SKM-1 (cell line): ENCODE results near the gene CYP2A6.
A peak's percentile ranks its signal among the peaks of the same experiment; 100 is the strongest.

ENCODE experiments used
- DNase-seq: peaks from one replicate; lab custom pipeline; 2025; ENCODE audit not compliant: unreplicated experiment; lab: John Stamatoyannopoulos, UW

Gene CYP2A6

GRCh38 chr19:40803857-40804782 is 46.1 kb downstream of the CYP2A6 start:
- peak; percentile 9 for DNase-seq

DNA sequence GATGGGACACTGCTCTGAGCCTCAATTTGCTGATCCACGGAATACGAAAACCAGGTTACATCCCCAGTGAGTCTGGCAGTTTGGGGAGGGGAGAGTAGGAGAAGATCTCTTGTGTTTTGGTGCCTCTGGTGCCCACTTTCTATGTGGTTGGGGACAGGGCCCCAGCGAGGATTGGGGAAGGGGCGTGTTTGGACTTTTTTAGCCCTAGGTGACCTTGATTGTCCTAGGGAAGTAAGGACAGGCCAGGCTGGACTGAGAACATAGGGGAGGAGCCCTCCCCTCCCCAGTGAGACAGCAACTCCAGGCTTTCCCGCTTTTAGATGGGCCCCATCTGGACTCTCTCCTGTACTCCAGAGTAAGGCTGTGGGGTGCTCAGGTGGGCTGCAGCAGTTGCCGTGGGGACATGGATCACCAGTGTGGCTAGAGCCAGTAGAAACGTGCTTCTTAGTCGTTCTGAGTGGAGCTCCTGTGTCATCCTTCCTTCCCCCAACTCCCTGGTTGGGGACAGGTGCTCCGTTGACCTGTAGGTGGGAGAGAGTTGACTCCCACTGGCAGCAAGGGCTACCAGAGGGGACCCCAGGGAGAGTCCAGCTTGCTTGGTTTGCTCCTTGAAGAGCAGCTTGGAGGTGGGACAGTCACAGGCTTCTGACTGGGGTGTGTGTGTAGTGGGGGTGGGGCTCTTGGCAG is 46.9 kb downstream of the CYP2A6 start:
- no peak for DNase-seq

GRCh38 chr19:40802300-40803169 is 47.7 kb downstream of the CYP2A6 start:
- DNase-seq: peak; percentile 14

DNA sequence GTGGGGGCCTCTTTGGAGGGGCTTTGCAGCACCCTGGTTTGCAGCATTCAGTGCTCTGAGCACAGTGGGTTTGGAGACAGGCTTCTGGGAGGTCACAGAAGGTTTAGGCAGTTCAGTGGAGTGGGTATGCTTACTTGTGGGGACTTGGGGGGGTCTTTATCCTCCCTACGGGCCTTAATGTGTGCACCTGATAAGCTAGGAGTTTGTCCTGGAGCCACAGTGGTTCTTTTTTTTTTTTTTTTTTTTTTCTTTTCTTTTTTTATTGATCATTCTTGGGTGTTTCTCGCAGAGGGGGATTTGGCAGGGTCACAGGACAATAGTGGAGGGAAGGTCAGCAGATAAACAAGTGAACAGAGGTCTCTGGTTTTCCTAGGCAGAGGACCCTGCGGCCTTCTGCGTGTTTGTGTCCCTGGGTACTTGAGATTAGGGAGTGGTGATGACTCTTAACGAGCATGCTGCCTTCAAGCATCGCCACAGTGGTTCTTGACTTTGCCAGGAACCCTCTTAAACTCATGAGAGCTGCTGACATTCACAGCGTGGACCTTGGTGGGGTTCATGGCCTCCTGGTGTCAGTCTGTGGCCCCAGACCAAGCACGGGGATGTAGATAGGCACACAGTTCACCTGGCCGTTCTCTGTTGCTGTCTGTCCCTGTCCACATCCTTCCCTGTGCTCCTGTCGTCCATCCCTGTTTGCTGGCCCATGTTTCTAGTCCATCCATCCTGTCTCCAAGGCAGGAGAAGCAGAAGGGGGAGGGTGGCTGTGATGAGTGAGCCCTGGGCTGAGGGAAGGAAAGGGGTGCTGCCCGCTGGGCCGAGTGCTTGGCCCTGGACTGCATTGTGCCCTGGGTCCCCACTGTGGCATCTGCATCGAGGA is 48.6 kb downstream of the CYP2A6 start:
- DNase-seq: no peak

DNA sequence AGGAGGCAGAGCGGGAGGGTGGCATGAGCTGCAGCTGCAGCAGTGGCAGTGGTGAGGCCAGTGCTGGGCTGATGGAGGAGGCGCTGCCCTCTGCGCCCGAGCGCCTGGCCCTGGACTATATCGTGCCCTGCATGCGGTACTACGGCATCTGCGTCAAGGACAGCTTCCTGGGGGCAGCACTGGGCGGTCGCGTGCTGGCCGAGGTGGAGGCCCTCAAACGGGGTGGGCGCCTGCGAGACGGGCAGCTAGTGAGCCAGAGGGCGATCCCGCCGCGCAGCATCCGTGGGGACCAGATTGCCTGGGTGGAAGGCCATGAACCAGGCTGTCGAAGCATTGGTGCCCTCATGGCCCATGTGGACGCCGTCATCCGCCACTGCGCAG is 49.3 kb downstream of the CYP2A6 start:
- no peak for DNase-seq

- no peak for DNase-seq
Measured at GRCh38 chr19:40800339-40800996, 49.8 kb downstream of the CYP2A6 start.

GRCh38 chr19:40799558-40800338 is 50.5 kb downstream of the CYP2A6 start:
- no peak for DNase-seq

DNA sequence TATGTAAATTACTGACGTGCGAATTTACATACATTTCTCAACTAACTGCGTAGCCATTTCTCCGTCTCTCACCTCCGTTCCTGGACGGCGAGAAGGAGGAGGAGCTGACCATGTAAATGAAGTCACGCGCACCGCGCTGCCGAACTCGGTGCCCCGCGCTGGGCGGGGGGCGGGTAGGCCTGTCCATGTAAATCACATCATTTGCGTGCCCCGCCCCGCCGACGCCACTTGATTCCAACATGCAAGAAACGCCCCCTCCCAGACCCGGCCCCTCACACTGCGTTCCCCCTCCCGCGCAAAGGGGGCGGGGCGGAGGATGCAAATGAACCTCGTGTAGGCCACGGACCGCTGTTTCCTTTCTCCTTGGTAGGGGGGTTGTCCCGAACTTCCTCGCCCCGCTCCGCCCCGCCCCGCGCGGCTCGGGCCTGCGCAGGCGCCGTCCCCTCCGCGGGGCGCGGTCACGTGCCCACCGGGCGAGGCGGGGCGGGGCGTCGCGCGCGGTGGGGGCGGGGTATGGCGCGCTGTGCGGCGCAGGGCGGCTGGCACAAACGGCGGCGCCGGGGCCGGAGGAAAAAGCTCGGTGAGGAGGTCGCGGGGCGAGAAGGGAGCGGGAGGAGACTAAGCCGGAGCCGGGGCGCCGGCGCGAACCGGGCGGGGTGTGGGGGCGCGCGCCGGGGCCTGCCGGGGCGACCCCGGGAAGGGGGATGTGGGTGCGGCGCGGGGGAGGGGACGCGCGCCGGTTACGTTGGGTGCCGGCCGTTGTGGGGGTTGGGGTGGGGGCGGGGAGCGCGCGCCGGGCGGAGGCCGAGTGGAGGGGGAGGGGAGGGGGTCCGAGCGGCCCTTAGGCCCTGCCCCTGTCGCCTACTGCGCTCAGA is 51.3 kb downstream of the CYP2A6 start, which contains the start of gene EGLN2:
TSS of gene EGLN2 (plus strand) at position 509 of the 875 bp plus-strand sequence. CDS start 1,382 bp downstream, outside the sequence.
- peak; percentile 97 for DNase-seq

DNA sequence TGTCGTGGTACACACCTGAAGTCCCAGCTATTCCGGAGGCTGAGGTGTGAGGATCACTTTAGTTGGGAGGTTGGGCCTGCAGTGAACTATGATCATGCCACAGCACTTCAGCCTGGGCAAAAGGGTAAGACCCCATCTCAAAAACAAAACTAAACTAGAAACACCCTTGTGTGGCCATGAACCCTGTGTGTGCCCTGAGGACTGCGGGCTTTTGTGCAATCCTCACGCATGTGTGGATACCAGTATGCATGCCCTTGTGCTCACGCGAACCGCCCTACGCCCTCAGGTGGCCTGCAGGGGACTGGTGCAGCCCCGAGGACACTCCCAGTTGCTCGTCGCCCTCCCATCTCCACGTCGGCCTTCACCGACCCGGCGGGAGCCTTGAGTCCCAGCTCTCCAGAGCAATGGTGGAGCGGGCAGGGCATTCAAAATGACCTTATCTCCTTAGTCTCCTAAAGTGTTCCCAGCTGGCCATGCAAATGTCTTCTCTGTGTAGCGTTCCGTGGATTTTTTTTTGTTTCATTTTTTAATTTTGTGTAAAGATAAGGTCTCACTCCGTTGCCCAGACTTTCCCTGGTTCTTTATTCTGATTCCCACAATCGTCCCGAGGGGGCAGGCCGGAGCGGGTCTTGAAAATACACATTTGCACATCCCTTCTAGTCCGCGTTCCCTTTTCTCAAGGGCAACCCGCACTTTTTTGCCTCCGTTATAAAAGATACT is 52.1 kb downstream of the CYP2A6 start:
- DNase-seq: peak; percentile 59

DNA sequence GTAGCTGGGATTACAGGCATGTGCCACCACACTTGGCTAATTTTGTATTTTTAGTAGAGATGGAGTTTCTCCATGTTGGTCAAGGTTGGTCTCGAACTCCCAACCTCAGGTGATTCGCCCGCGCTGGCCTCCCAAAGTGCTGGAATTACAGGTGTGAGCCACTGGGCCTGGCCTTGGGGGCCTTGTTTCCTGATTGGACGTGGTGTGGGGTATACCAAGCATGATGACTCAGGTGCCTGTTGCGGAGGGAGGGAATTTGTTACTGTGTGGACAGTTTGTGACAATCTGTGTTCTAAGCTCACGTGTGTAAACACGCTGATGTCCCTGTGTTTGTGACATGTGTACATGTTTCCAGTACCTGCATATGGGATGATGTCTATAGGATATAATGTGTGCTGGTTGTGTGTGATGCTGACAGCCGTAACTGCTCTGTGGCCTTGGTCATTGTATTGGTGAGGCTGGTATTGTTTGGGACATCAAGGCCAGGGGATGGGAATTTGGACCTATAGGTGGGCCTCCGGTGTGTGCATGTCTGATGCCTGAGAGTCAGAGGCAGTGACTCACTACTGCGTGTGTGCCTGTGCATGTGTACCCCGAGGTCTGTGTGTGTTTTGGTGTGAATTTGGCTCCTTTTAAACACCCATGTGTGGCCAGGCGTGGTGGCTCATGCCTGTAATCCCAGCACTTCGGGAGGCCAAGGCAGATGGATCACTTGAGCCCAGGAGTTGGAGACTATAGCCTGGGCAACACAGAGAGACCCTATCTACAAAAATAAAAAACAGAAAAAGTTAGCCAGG is 52.9 kb downstream of the CYP2A6 start:
- DNase-seq: no peak
